ENCODE data around the gene HYAL1.

GRCh38 chr3:50270422-50271224 is 32.8 kb downstream of the HYAL1 start:
- TF ChIP-seq POLR2AphosphoS5 (IDR thresholded peaks at IDR 0.05; ENCODE audit: low read depth, low read length): no peak
- TF ChIP-seq POLR2A (IDR thresholded peaks at IDR 0.05; ENCODE audit: low read depth, low read length): no peak
